Measurements from ENCODE around the gene FMN1. TPM values are rescaled to one million over a fixed set of nuclear protein-coding genes. Genes with fewer than 3 reads are reported as not detected.

Gene FMN1
- total and polyA plus RNA-seq, 2 of the 13 experiments (the other 11 are each of a cell fraction or from before 2014, with no cell fraction given): 0.20 to 0.60 TPM

DNA sequence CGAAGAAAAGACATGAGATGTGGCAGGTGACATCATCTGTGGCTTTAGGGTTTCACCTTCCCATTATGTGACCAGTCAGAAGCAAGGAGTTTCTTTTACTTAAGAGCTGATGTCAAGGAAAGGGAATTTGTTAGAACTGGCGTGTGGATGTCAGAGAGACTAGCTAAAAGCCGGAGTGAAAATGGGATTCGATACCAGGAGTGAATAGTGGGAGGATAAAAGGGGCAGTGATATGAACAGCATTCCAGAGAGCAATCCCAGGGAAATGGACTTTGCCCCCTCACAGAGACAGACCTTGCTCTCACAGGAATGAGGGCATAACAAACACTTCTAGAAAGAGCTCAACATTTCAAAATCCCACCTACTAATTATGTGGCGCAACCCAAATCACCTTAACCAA lies 5.9 kb upstream of the FMN1 start (continued):
- TF ChIP-seq, protein P1, sequence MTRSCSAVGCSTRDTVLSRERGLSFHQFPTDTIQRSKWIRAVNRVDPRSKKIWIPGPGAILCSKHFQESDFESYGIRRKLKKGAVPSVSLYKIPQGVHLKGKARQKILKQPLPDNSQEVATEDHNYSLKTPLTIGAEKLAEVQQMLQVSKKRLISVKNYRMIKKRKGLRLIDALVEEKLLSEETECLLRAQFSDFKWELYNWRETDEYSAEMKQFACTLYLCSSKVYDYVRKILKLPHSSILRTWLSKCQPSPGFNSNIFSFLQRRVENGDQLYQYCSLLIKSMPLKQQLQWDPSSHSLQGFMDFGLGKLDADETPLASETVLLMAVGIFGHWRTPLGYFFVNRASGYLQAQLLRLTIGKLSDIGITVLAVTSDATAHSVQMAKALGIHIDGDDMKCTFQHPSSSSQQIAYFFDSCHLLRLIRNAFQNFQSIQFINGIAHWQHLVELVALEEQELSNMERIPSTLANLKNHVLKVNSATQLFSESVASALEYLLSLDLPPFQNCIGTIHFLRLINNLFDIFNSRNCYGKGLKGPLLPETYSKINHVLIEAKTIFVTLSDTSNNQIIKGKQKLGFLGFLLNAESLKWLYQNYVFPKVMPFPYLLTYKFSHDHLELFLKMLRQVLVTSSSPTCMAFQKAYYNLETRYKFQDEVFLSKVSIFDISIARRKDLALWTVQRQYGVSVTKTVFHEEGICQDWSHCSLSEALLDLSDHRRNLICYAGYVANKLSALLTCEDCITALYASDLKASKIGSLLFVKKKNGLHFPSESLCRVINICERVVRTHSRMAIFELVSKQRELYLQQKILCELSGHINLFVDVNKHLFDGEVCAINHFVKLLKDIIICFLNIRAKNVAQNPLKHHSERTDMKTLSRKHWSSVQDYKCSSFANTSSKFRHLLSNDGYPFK (CRISPR knock-in tag; IDR thresholded peaks at IDR 0.05; ENCODE audit: borderline replicate concordance): no peak
- TF ChIP-seq ZNF549 (CRISPR knock-in tag; IDR thresholded peaks at IDR 0.05): 0 out of 2 replicates have a peak, but pooled peaks have one; percentile 55
- no peak for TF ChIP-seq GATAD2A (CRISPR knock-in tag; IDR thresholded peaks at IDR 0.05)
- peak; percentile 67; the same call in 1 of the 2 replicates for TF ChIP-seq HNF4A (CRISPR knock-in tag; IDR thresholded peaks at IDR 0.05)
- TF ChIP-seq, protein P2, sequence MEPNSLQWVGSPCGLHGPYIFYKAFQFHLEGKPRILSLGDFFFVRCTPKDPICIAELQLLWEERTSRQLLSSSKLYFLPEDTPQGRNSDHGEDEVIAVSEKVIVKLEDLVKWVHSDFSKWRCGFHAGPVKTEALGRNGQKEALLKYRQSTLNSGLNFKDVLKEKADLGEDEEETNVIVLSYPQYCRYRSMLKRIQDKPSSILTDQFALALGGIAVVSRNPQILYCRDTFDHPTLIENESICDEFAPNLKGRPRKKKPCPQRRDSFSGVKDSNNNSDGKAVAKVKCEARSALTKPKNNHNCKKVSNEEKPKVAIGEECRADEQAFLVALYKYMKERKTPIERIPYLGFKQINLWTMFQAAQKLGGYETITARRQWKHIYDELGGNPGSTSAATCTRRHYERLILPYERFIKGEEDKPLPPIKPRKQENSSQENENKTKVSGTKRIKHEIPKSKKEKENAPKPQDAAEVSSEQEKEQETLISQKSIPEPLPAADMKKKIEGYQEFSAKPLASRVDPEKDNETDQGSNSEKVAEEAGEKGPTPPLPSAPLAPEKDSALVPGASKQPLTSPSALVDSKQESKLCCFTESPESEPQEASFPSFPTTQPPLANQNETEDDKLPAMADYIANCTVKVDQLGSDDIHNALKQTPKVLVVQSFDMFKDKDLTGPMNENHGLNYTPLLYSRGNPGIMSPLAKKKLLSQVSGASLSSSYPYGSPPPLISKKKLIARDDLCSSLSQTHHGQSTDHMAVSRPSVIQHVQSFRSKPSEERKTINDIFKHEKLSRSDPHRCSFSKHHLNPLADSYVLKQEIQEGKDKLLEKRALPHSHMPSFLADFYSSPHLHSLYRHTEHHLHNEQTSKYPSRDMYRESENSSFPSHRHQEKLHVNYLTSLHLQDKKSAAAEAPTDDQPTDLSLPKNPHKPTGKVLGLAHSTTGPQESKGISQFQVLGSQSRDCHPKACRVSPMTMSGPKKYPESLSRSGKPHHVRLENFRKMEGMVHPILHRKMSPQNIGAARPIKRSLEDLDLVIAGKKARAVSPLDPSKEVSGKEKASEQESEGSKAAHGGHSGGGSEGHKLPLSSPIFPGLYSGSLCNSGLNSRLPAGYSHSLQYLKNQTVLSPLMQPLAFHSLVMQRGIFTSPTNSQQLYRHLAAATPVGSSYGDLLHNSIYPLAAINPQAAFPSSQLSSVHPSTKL (CRISPR knock-in tag; IDR thresholded peaks at IDR 0.05): 0 out of 2 replicates have a peak, but pooled peaks have one; percentile 28

DNA sequence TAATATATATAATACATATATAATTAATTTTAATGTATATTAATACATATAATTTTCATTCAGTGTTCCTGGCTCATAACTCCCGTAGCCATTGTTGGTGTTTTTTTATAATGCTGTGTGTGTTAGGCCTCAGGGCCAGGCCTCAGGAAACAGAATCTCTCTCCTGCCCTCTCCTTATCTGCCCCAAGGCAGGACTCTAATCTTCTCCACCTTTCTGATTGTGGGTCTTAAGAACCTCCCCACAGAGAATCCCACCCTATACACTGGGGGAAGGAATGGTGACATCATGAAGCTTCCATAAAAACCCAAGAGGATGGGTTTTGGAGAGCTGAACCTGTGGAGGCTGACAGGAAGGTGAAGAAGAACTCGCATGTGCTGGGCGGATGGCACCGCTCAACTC lies 4.0 kb upstream of the FMN1 start:
- Histone ChIP-seq H4K20me1 (ENCODE audit: insufficient read depth, low read length) (no peaks in the 10 kb centered on the region), H3K4me3 (replicated peaks in 1 of 3; ENCODE audit: insufficient read depth in 1 of 3, low read depth in 2 of 3, low read length in 3 of 3) (no peak overlapping the region), H3K79me2 (ENCODE audit: insufficient read depth, low read length) (no peaks in the 10 kb centered on the region), H3K36me3 (replicated peaks in 1 of 2; ENCODE audit: control insufficient read depth in 1 of 2, insufficient read depth in 2 of 2, low read length in 2 of 2) (no peaks in the 10 kb centered on the region), H3K27ac (ENCODE audit: extremely low read length, insufficient read depth, low read length) (no peak overlapping the region), H2AFZ (ENCODE audit: low read length) (no peak overlapping the region), H3K27me3 (ENCODE audit: control insufficient read depth in 1 of 2, insufficient read depth in 2 of 2, low read length in 2 of 2) (no peaks in the 10 kb centered on the region), H3K4me1 (ENCODE audit: insufficient read depth, low read length) (peaks cover 24% of the 10 kb centered on the region), H3K9me3 (ENCODE audit: low read length) (no peaks in the 10 kb centered on the region), H3K9ac (ENCODE audit: insufficient read depth, low read depth, low read length) (no peak overlapping the region), H3K4me2 (ENCODE audit: low read depth, low read length) (no peak overlapping the region)
- intact Hi-C loops (cut with micrococcal nuclease; ENCODE audit: unreplicated experiment) (no loop called here), in situ Hi-C loops (cut with HindIII; ENCODE audit: extremely low pct_ligation_motif_present, low pct_unique_long_range_greater_than_20kb) (no loop called here)
- CTCF ChIA-PET (ENCODE audit: low intra/inter-chr PET ratio, low total read pairs): no interaction called here
- no TSS peak for BruUV-seq (replicated peaks)
- FAIRE-seq: no peak
- no peak for ATAC-seq
- POLR2A ChIA-PET: no interaction called here
- 77% methylated on average over 4 of the region's 4 CpGs for WGBS (ENCODE audit: low lambda C conversion rate)
- DNase-seq (ENCODE audit: low spot score): no peak
- TF ChIP-seq ZNF350 (CRISPR knock-in tag; IDR thresholded peaks at IDR 0.05; ENCODE audit: borderline replicate concordance, low read depth) (no peak), ZBTB7A (CRISPR knock-in tag; IDR thresholded peaks at IDR 0.05) (no peak)
- TF ChIP-seq, protein P3, sequence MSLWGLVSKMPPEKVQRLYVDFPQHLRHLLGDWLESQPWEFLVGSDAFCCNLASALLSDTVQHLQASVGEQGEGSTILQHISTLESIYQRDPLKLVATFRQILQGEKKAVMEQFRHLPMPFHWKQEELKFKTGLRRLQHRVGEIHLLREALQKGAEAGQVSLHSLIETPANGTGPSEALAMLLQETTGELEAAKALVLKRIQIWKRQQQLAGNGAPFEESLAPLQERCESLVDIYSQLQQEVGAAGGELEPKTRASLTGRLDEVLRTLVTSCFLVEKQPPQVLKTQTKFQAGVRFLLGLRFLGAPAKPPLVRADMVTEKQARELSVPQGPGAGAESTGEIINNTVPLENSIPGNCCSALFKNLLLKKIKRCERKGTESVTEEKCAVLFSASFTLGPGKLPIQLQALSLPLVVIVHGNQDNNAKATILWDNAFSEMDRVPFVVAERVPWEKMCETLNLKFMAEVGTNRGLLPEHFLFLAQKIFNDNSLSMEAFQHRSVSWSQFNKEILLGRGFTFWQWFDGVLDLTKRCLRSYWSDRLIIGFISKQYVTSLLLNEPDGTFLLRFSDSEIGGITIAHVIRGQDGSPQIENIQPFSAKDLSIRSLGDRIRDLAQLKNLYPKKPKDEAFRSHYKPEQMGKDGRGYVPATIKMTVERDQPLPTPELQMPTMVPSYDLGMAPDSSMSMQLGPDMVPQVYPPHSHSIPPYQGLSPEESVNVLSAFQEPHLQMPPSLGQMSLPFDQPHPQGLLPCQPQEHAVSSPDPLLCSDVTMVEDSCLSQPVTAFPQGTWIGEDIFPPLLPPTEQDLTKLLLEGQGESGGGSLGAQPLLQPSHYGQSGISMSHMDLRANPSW (CRISPR knock-in tag; IDR thresholded peaks at IDR 0.05; ENCODE audit: borderline replicate concordance): no peak
- TF ChIP-seq, protein P4, sequence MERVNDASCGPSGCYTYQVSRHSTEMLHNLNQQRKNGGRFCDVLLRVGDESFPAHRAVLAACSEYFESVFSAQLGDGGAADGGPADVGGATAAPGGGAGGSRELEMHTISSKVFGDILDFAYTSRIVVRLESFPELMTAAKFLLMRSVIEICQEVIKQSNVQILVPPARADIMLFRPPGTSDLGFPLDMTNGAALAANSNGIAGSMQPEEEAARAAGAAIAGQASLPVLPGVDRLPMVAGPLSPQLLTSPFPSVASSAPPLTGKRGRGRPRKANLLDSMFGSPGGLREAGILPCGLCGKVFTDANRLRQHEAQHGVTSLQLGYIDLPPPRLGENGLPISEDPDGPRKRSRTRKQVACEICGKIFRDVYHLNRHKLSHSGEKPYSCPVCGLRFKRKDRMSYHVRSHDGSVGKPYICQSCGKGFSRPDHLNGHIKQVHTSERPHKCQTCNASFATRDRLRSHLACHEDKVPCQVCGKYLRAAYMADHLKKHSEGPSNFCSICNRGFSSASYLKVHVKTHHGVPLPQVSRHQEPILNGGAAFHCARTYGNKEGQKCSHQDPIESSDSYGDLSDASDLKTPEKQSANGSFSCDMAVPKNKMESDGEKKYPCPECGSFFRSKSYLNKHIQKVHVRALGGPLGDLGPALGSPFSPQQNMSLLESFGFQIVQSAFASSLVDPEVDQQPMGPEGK (CRISPR knock-in tag; IDR thresholded peaks at IDR 0.05): no peak

All from HepG2 (cell line).